Sigmoid colon (tissue), 7 donors: ENCODE measurements around the gene PLCB1. TPM values are rescaled to one million over a fixed set of nuclear protein-coding genes. Genes with fewer than 3 reads are reported as not detected.

Experiments
- DNase-seq: peaks from one replicate; pipeline ENCODE4 v3.0.0-alpha.2; 2019
- H3K27ac ChIP-seq, 4 donors: fragments of 200-600 bp; sonication (generic); one replicate each; pipeline ENCODE4 v1.5.1; 2016 to 2019; ENCODE audit warnings: mild to moderate bottlenecking in 1 of 4
- H3K27me3 ChIP-seq, 3 donors: fragments of 200-600 bp; sonication (generic); one replicate each; pipeline ENCODE4 v1.5.1; 2019; ENCODE audit warnings: mild to moderate bottlenecking in 1 of 3
- H3K36me3 ChIP-seq, 4 donors: fragments of 200-600 bp; sonication (generic); one replicate each; pipeline ENCODE4 v1.5.1; 2016 to 2019
- H3K4me1 ChIP-seq, 4 donors: fragments of 200-600 bp; sonication (generic); one replicate each; pipeline ENCODE4 v1.5.1; 2017 to 2019
- H3K4me3 ChIP-seq, 4 donors: fragments of 200-600 bp; sonication (generic); one replicate each; pipeline ENCODE4 v1.5.1; 2017 to 2019; ENCODE audit warnings: mild to moderate bottlenecking in 2 of 4, moderate library complexity in 1 of 4
- H3K9me3 ChIP-seq, 4 donors: fragments of 200-600 bp in 3 of 4; sonication (generic) in 3 of 4; one replicate each; pipeline versions ENCODE4 v1.5.1 to v1.6.1; 2013 to 2019
- EP300 ChIP-seq, 4 donors: sonication (generic); formaldehyde crosslinking; IDR thresholded peaks; one replicate each; pipeline ENCODE4 v1.6.1; 2017; ENCODE audit warnings: antibody characterized with exemption in 4 of 4
- POLR2A ChIP-seq, 2 donors: fragments of 450-650 bp; IDR thresholded peaks; one replicate each; pipeline ENCODE4 v1.6.1; 2016; ENCODE audit warnings: antibody characterized with exemption in 2 of 2, mild to moderate bottlenecking in 2 of 2, moderate library complexity in 2 of 2
- POLR2AphosphoS5 ChIP-seq, 4 donors: sonication (generic); formaldehyde crosslinking; IDR thresholded peaks; one replicate each; pipeline ENCODE4 v1.6.1; 2017; ENCODE audit warnings: antibody characterized with exemption in 4 of 4
- WGBS, 2 donors: extraction: QIAGEN DNeasy Blood & Tissue Kit; methylation state at CpG; one replicate each; pipeline ENCODE4 v1.1.7; 2013; 5-methylcytosine and 5-hydroxymethylcytosine counted together
- intact Hi-C: fragments of 100-400 bp; cut with DNase I; formaldehyde crosslinking; loops from one replicate; pipeline ENCODE4 v1.15.1; 2023
- polyA plus RNA-seq, 3 donors: library from polyadenylated mRNA; stranded (reverse); fragments of 200-250 nt; gene quantifications; one replicate each; pipeline ENCODE4 v1.2.3, GENCODE V29; 2013
- total RNA-seq, 4 donors: library from RNA; depleted of rRNA; stranded (reverse); fragments of >200 nt; gene quantifications; one replicate each; pipeline ENCODE4 v1.1.0, GENCODE V29; 2016
- TF ChIP-seq, protein P1 (sequence below), 4 experiments: fragments of 450-650 bp in 3 of 4; fragments of 200-600 bp in 1 of 4; IDR thresholded peaks; one replicate each; pipeline ENCODE4 v1.5.1; 2016 to 2019; ENCODE audit warnings: antibody characterized with exemption in 4 of 4, mild to moderate bottlenecking in 3 of 4, moderate library complexity in 2 of 4
- donor health status: healthy with polysubstance abuse.
- donor health status: Bipolar disorder and iron deficiency.
- donor health status: healthy.

Gene PLCB1
- total and polyA plus RNA-seq, 7 donors: 0.92 to 117 (median 86.7) TPM

DNA sequence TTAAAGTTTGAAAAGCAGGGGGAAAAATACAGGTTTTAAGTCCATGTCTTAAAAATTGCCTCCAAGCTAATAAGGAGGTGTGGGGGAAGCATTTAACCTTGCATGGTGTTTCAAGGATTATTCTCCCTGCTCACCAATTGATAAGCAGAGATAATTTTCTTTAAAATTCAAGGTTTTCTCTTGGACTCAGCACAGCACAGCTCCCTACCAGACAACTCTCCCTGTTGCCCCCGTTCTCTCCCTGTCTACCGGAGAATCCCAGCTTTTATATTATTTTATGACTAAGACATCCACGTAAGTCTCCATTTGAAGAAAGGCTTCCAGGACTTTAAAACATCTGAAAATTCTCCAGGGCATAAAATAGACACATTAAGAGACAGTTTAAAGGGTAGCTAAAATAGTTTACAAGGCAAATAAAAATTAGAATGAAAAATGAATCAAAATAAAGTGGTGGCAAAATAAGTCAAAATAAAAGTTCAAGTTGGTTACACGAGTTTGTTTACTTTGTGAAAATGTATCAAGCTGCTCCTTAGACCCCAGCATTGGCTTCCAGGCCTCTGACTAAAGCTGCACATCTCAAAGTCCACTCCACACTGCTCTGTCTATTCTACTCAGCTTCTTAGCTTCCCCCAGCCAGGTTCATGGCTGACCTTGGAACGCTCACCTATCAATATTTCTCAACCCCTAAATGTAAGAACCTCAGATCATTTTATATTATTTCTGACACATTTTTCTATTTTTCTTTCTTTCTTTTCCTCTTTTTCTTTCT, 748.2 kb downstream of the PLCB1 start:
- Histone ChIP-seq H3K27me3 (no peaks in the 10 kb centered on the region), H3K4me1 (peaks cover 0 to 7% (median 2%) of the 10 kb centered on the region in 4 donors), H3K4me3 (no peak overlapping the region), H3K36me3 (peaks cover 0 to 5% (median 0%) of the 10 kb centered on the region in 4 donors), H3K9me3 (no peaks in the 10 kb centered on the region), H3K27ac (no peak overlapping the region)
- intact Hi-C loops: no loop called here
- whole genome bisulfite sequencing, 2 donors: 78 to 82% methylated on average over 5 of the region's 5 CpGs
- no peak for DNase-seq
- TF ChIP-seq, protein P1, sequence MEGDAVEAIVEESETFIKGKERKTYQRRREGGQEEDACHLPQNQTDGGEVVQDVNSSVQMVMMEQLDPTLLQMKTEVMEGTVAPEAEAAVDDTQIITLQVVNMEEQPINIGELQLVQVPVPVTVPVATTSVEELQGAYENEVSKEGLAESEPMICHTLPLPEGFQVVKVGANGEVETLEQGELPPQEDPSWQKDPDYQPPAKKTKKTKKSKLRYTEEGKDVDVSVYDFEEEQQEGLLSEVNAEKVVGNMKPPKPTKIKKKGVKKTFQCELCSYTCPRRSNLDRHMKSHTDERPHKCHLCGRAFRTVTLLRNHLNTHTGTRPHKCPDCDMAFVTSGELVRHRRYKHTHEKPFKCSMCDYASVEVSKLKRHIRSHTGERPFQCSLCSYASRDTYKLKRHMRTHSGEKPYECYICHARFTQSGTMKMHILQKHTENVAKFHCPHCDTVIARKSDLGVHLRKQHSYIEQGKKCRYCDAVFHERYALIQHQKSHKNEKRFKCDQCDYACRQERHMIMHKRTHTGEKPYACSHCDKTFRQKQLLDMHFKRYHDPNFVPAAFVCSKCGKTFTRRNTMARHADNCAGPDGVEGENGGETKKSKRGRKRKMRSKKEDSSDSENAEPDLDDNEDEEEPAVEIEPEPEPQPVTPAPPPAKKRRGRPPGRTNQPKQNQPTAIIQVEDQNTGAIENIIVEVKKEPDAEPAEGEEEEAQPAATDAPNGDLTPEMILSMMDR (IDR thresholded peaks at IDR 0.05): no peak
- TF ChIP-seq POLR2AphosphoS5 (IDR thresholded peaks at IDR 0.05): no peak
- TF ChIP-seq POLR2A (IDR thresholded peaks at IDR 0.05): no peak
- no peak for TF ChIP-seq EP300 (IDR thresholded peaks at IDR 0.05)

- Histone ChIP-seq H3K4me3 (no peak overlapping the region), H3K9me3 (peaks cover 0 to 15% (median 11%) of the 10 kb centered on the region in 4 donors), H3K27ac (no peak overlapping the region), H3K4me1 (no peaks in the 10 kb centered on the region), H3K27me3 (no peaks in the 10 kb centered on the region), H3K36me3 (no peaks in the 10 kb centered on the region)
- 93 to 98% methylated on average over 1 of the region's 1 CpG for WGBS, 2 donors
- DNase-seq: no peak
- no peak for TF ChIP-seq POLR2A (IDR thresholded peaks at IDR 0.05)
- TF ChIP-seq, protein P1 (IDR thresholded peaks at IDR 0.05): no peak
- no peak for TF ChIP-seq EP300 (IDR thresholded peaks at IDR 0.05)
- no peak for TF ChIP-seq POLR2AphosphoS5 (IDR thresholded peaks at IDR 0.05)
- intact Hi-C loops: no loop called here
Measured at GRCh38 chr20:8891039-8891438, 759.0 kb downstream of the PLCB1 start.

- intact Hi-C loops: no loop called here
Measured at GRCh38 chr20:8895472-8895871, 763.4 kb downstream of the PLCB1 start.

DNA sequence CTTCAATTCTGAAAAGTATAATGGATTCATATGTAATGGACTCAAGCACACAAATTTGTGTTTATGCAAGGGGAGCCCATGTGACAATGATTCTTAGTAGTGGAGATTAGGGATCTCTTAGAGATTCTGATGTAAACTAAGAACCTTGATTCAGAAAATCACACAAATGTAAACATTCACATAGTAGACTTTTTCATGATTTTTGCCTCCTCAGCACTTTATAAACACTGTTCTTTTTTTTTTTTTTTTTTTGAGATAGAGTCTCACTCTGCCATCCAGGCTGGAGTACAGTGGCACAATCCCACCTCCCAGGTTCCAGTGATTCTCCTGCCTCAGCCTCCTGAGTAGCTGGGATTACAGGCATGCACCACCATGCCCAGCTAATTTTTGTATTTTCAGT, 766.8 kb downstream of the PLCB1 start:
- TF ChIP-seq POLR2AphosphoS5 (IDR thresholded peaks at IDR 0.05) (no peak), POLR2A (IDR thresholded peaks at IDR 0.05) (no peak), EP300 (IDR thresholded peaks at IDR 0.05) (no peak)
- TF ChIP-seq, protein P1 (IDR thresholded peaks at IDR 0.05): no peak
- no peak overlapping the region for H3K27ac ChIP-seq

More at GRCh38 chr20:8895472-8895871, 763.4 kb downstream of the PLCB1 start:
- TF ChIP-seq EP300 (IDR thresholded peaks at IDR 0.05) (no peak), POLR2A (IDR thresholded peaks at IDR 0.05) (no peak)
- TF ChIP-seq, protein P1 (IDR thresholded peaks at IDR 0.05): no peak
- Histone ChIP-seq H3K9me3 (peaks cover 0 to 15% (median 11%) of the 10 kb centered on the region in 4 donors), H3K4me1 (no peaks in the 10 kb centered on the region), H3K27me3 (no peaks in the 10 kb centered on the region), H3K36me3 (no peaks in the 10 kb centered on the region), H3K27ac (no peak overlapping the region), H3K4me3 (no peak overlapping the region)
- DNase-seq: no peak

More for the DNA sequence above, 766.8 kb downstream of the PLCB1 start:
- intact Hi-C loops: no loop called here
- Histone ChIP-seq H3K4me1 (no peaks in the 10 kb centered on the region), H3K4me3 (no peak overlapping the region), H3K9me3 (peaks cover 0 to 15% (median 11%) of the 10 kb centered on the region in 4 donors), H3K36me3 (no peaks in the 10 kb centered on the region), H3K27me3 (no peaks in the 10 kb centered on the region)
- DNase-seq: no peak
